Measurements from ENCODE around the gene TAGLN.

Gene TAGLN

DNA sequence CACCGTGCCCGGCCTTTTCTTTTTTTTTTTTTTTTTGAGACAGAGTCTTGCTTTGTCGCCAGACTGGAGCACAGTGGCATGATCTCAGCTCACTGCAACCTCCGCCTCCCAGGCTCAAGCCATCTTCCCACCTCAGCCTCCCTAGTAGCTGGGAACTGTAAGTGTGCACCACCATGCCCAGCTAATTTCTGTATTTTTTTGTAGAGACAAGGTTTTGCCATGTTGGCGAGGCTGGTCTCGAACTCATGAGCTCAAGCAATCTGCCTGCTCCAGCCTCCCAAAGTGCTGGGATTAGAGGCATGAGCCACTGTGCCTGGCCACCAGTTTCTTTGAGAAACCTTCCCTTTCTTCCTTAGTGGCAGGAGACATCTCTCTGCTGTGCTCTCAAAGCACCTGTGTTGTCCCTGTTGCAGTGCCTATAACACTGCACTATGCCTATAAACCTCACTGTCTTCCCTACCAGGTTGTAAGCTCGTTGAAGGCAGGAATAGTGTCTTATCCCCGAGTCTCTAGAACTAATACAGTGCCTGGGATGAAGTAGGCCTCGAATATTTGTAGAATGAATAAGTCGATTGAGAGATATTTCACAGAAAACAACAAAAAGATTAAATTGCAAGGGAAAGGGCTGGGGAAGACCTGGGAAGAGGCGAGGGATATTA lies 13.7 kb downstream of the TAGLN start:
- FAIRE-seq = no peak
- TF ChIP-seq, protein P1, sequence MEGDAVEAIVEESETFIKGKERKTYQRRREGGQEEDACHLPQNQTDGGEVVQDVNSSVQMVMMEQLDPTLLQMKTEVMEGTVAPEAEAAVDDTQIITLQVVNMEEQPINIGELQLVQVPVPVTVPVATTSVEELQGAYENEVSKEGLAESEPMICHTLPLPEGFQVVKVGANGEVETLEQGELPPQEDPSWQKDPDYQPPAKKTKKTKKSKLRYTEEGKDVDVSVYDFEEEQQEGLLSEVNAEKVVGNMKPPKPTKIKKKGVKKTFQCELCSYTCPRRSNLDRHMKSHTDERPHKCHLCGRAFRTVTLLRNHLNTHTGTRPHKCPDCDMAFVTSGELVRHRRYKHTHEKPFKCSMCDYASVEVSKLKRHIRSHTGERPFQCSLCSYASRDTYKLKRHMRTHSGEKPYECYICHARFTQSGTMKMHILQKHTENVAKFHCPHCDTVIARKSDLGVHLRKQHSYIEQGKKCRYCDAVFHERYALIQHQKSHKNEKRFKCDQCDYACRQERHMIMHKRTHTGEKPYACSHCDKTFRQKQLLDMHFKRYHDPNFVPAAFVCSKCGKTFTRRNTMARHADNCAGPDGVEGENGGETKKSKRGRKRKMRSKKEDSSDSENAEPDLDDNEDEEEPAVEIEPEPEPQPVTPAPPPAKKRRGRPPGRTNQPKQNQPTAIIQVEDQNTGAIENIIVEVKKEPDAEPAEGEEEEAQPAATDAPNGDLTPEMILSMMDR (IDR thresholded peaks at IDR 0.05; ENCODE audit: insufficient read depth, missing control alignments) = no peak
- no peak for DNase-seq (ENCODE audit: insufficient read length, low spot score)

DNA sequence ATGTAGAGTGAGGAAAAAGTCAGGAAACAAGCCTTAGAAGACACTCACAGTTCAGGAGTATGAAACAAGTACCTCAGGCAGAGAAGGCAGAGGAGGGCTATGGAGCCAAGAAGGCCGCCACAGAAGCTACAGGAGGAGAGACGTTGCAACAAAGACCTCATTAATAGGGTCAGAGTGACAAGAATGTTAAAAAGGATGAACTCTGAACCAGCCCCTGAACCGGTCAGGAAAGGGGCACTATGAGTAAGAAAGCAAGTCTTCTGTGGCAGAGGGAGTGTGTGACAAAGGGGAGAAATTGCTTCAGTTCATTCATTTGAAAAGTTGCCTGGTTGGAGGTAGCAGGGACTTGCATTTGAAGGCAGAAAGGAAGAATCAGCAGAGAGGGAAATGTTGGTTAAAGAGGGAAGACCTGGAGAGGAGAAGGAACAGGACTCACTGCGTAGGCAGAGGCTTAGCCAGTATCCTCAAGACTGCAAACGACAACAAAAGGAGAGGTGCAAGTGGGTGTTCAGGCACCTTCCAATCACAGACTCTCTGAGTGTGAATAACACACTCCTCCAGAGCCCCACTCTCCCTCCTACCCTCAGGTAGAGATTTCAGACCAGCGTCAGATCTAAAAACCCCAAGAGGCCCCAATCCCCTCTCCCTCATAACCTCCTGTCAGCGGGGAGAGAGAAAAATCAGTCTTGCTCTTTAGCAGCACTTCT lies 15.4 kb downstream of the TAGLN start:
- TF ChIP-seq, protein P1 (IDR thresholded peaks at IDR 0.05; ENCODE audit: insufficient read depth, missing control alignments) = no peak
- FAIRE-seq = no peak
- DNase-seq (ENCODE audit: insufficient read length, low spot score) = no peak

DNA sequence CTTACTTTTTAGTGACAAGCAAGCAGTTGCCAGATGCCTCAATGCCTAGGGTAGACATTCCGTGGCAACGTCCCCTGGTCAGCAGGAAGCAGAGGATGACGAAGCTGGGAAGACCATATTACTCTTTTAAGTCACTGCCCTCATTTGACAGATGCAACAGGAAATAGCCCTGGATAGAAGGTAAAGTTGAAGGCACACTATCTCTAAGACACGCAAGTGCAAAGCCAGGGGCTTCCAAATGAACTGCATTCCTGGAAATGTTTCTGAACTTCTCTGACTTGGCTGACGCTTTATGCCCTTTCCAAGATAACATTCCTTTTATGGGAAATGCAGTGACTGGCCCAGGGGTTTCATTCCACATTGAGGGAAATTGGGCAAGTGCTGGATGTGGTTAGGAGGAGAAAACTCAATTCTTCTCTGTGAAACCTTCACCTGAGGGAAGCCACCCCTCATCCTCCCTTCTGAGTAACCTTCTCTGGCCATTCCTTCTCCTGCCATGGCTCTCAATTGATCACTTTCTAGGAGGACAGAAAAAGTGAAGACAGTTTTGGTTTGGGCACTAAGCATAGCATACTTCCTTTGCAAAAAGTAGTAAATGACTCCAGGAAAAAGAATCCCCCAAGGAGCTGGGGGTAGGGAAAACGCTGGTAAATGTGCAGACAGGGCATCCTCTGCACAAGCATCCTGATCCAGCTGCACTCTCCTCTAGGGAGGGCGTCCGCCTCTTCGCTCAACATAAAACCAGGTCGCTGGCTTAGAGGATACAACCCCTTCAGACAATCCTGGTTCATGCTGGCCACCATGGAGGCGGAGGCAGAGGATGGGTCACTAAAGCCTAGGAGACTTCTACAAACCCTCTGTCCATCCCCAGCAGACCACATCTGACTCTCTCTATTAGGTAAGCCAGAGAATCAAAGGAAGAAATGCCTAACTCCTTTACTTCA lies 18.2 kb downstream of the TAGLN start:
- DNase-seq (ENCODE audit: insufficient read length, low spot score) = no peak
- TF ChIP-seq, protein P1 (IDR thresholded peaks at IDR 0.05; ENCODE audit: insufficient read depth, missing control alignments) = no peak
- FAIRE-seq = no peak

DNA sequence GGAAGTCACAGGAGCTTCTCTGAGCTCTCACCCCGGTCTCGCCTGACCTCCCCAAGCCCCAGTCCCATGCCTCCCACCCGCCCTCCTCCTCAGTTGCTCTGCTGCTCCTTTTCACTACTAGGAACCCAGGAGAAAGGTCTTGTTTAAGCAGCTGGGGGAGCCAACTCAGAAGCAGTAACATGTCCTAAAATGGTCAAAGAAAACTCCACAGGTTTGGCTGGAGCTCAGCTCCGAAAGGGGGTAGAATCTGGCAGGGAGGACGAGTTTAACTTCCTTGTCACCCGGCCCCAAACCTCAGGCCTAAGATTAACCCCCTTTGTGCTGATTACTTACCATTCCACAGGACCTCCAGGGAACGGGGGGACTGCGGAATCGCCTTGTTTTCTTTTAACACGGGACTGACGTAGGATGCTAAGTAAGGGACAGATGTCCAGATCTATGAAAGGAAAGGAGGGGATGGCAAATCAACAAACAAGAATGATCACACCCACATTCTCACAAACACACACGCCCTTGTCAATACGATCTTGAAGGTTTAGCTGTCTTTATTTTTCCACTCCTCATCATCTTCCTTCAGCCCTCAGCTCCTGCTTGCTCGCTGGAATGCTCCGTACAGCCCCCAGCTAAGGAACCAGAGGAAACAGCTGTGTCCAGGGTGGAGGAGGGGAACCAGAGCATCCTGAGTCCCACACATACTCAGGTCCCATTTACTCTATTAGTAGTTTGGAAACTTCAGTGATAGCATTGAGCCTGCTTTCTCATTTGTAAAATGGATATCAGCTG lies 19.2 kb downstream of the TAGLN start:
- FAIRE-seq (no peak), DNase-seq (ENCODE audit: insufficient read length, low spot score) (no peak)
- TF ChIP-seq, protein P1 (IDR thresholded peaks at IDR 0.05; ENCODE audit: insufficient read depth, missing control alignments) = no peak

DNA sequence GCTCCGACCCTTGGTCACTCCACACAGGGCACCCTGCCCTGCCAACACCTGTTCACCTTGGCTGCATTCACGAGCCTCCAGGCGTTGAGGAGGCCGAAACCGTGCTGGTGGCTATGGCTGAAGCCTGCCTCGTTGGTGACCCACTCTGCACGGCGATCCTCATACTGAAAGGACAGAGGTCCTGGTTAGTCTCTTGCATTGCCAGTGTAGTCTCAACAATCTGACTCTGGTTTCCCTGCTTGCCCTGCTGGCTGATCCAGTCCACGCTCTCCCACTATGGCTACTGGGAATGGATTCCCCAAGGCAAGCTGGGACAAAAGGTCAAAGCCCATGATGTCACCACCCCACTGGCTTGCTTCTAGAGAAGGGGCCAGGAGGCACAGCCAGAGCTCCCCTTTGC lies 19.8 kb downstream of the TAGLN start:
- TF ChIP-seq, protein P1 (IDR thresholded peaks at IDR 0.05; ENCODE audit: insufficient read depth, missing control alignments) = no peak
- DNase-seq (ENCODE audit: insufficient read length, low spot score) = no peak
- FAIRE-seq = no peak

DNA sequence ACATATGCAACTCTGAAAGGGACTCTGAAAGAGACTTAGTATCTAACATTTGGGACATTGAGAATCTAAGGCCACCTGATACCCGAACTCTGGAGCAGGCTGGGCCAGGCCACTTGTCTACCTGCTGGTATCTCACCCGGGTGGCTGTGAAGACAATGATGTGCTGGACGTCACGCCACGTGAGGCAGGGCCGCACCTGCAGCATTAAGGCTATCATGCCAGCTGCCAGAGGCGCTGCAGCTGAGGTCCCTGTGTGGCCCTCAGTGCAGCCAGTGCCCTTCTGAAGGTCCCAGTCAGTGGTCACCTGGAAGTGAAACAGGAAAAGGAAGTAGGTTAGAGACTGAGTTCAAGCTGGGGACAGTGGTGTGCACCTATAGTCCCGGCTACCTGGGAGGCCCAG lies 20.3 kb downstream of the TAGLN start:
- DNase-seq (ENCODE audit: insufficient read length, low spot score) (no peak), FAIRE-seq (no peak)
- TF ChIP-seq, protein P1 (IDR thresholded peaks at IDR 0.05; ENCODE audit: insufficient read depth, missing control alignments) = no peak

Measured in D721Med (cell line).